ENCODE data around the gene PIK3R6.

The PIK3R6 gene

DNA sequence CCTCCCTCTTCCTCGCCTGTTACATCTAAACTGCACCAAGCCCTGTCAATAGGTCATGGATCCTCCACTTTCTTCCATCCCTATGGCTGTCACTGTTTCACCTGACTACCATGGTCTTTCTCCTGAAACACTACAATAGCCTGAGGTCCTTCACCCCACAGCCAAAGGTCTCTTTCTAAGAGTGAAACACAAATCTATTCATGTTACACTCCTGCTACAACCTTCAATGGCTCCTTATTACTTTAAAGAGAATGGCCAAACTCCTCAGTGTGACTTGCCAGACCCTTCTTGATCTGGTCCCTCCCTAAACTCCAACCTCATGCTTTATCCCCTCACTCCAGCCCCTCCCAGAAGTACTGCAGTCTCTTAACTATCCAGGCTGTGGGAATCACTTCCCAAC is 618 bp upstream of the PIK3R6 start:
- Histone ChIP-seq H3K27ac (replicated peaks) (no peak overlapping the region), H3K4me3 (replicated peaks; ENCODE audit: insufficient read depth, low read length) (no peak overlapping the region), H3K27me3 (ENCODE audit: insufficient read depth, poor library complexity, severe bottlenecking) (no peaks in the 10 kb centered on the region)
- no peak for DNase-seq (ENCODE audit: low read depth in 1 of 2, low spot score in 1 of 2)
- TF ChIP-seq CTCF (IDR thresholded peaks at IDR 0.05; ENCODE audit: insufficient read depth, low read length): no peak
- no peak for TF ChIP-seq SPI1 (IDR thresholded peaks at IDR 0.05; ENCODE audit: borderline replicate concordance, low read depth)
- TF ChIP-seq, protein P1, sequence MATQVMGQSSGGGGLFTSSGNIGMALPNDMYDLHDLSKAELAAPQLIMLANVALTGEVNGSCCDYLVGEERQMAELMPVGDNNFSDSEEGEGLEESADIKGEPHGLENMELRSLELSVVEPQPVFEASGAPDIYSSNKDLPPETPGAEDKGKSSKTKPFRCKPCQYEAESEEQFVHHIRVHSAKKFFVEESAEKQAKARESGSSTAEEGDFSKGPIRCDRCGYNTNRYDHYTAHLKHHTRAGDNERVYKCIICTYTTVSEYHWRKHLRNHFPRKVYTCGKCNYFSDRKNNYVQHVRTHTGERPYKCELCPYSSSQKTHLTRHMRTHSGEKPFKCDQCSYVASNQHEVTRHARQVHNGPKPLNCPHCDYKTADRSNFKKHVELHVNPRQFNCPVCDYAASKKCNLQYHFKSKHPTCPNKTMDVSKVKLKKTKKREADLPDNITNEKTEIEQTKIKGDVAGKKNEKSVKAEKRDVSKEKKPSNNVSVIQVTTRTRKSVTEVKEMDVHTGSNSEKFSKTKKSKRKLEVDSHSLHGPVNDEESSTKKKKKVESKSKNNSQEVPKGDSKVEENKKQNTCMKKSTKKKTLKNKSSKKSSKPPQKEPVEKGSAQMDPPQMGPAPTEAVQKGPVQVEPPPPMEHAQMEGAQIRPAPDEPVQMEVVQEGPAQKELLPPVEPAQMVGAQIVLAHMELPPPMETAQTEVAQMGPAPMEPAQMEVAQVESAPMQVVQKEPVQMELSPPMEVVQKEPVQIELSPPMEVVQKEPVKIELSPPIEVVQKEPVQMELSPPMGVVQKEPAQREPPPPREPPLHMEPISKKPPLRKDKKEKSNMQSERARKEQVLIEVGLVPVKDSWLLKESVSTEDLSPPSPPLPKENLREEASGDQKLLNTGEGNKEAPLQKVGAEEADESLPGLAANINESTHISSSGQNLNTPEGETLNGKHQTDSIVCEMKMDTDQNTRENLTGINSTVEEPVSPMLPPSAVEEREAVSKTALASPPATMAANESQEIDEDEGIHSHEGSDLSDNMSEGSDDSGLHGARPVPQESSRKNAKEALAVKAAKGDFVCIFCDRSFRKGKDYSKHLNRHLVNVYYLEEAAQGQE (IDR thresholded peaks at IDR 0.05; ENCODE audit: insufficient replicate concordance, low read depth): no peak
- no peak for TF ChIP-seq GABPA (IDR thresholded peaks at IDR 0.05; ENCODE audit: low read depth)
- no peak for TF ChIP-seq POLR2AphosphoS5 (IDR thresholded peaks at IDR 0.05; ENCODE audit: low read depth)

DNA sequence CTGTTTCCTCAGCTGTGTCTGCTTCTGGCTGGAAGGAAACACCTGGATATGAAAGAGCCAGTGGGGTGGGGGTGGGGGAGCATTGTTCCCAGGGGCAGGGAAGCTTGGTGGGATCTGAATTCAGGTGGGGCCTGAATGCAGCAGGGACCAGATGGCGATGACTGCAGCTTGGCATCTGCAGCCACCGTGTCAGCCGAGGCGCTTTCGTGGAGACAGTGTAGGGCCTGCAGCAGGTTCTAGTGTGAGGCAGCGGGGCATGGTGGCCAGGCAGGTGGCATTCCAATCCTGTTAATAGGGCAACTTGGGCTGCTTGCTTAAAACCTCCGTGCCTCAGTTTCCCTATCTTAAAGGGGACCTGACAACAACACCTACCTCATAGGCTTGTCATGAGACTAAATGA is 1.7 kb downstream of the PIK3R6 start:
- no peak for TF ChIP-seq GABPA (IDR thresholded peaks at IDR 0.05; ENCODE audit: low read depth)
- TF ChIP-seq, protein P1 (IDR thresholded peaks at IDR 0.05; ENCODE audit: insufficient replicate concordance, low read depth): no peak
- TF ChIP-seq CTCF (IDR thresholded peaks at IDR 0.05; ENCODE audit: insufficient read depth, low read length): no peak
- Histone ChIP-seq H3K27me3 (ENCODE audit: insufficient read depth, poor library complexity, severe bottlenecking) (no peaks in the 10 kb centered on the region), H3K4me3 (replicated peaks; ENCODE audit: insufficient read depth, low read length) (no peak overlapping the region), H3K27ac (replicated peaks) (no peak overlapping the region)
- no peak for DNase-seq (ENCODE audit: low read depth in 1 of 2, low spot score in 1 of 2)

GRCh38 chr17:8865385-8865784 is 2.1 kb downstream of the PIK3R6 start:
- no peak overlapping the region for H3K4me3 ChIP-seq (replicated peaks; ENCODE audit: insufficient read depth, low read length)
- no peak overlapping the region for H3K27ac ChIP-seq (replicated peaks)
- no peak for DNase-seq (ENCODE audit: low read depth in 1 of 2, low spot score in 1 of 2)
- TF ChIP-seq CTCF (IDR thresholded peaks at IDR 0.05; ENCODE audit: insufficient read depth, low read length) (no peak), POLR2AphosphoS5 (IDR thresholded peaks at IDR 0.05; ENCODE audit: low read depth) (no peak), SPI1 (IDR thresholded peaks at IDR 0.05; ENCODE audit: borderline replicate concordance, low read depth) (no peak), GABPA (IDR thresholded peaks at IDR 0.05; ENCODE audit: low read depth) (no peak)
- TF ChIP-seq, protein P1 (IDR thresholded peaks at IDR 0.05; ENCODE audit: insufficient replicate concordance, low read depth): no peak
- no peaks in the 10 kb centered on the region for H3K27me3 ChIP-seq (ENCODE audit: insufficient read depth, poor library complexity, severe bottlenecking)

Measured in HL-60 (cell line).